GM12874 (cell line): ENCODE data around the gene CLDN24.

ENCODE experiments used
- TF ChIP-seq, protein P1 (sequence below): IDR thresholded peaks from 2 replicates; pipeline ENCODE4 v1.5.1; 2011; ENCODE audit warnings: low read depth, mild to moderate bottlenecking, control low read depth, low read length, moderate library complexity; ENCODE audit not compliant: insufficient read depth

CLDN24 gene

DNA sequence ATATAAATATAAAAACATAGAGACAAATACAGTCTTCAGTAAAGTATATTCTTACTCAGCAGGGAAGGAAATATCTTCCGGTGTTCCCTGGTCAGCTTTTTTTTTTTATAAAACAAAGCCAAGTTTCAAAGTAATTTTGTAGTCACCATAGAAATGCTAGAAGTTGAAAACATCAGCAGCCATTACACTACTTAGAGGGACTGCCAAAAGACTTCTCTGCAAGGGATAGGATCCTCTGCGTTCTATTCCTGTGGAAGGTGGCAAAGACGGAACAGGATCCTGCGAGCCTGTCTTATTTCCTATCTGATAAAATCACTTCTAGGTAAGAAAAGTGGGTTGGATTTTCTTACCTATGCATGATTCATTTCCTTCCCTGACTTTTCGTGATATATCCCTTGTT is 21.6 kb downstream of the CLDN24 start:
- TF ChIP-seq, protein P1, sequence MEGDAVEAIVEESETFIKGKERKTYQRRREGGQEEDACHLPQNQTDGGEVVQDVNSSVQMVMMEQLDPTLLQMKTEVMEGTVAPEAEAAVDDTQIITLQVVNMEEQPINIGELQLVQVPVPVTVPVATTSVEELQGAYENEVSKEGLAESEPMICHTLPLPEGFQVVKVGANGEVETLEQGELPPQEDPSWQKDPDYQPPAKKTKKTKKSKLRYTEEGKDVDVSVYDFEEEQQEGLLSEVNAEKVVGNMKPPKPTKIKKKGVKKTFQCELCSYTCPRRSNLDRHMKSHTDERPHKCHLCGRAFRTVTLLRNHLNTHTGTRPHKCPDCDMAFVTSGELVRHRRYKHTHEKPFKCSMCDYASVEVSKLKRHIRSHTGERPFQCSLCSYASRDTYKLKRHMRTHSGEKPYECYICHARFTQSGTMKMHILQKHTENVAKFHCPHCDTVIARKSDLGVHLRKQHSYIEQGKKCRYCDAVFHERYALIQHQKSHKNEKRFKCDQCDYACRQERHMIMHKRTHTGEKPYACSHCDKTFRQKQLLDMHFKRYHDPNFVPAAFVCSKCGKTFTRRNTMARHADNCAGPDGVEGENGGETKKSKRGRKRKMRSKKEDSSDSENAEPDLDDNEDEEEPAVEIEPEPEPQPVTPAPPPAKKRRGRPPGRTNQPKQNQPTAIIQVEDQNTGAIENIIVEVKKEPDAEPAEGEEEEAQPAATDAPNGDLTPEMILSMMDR, result no peak

DNA sequence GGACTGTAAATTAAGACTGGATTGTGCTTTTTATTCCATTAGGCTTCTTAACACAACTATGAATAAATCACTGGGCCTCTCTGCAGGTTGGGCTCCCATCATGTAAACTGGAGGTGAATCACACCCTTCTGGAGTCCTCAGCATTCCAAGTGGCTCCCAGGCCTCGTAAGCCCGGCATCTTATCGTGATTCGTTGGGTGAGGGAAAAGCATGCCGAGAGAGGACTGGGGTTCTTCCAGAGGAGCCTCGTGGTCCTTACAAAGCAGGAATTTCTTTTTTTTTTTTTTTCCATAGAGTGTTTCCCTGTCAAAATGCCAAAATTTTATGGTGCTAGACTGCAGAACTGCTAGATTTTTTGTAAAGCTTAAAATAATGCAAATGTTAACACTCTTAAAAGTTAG is 22.2 kb downstream of the CLDN24 start:
- TF ChIP-seq, protein P1, result no peak

DNA sequence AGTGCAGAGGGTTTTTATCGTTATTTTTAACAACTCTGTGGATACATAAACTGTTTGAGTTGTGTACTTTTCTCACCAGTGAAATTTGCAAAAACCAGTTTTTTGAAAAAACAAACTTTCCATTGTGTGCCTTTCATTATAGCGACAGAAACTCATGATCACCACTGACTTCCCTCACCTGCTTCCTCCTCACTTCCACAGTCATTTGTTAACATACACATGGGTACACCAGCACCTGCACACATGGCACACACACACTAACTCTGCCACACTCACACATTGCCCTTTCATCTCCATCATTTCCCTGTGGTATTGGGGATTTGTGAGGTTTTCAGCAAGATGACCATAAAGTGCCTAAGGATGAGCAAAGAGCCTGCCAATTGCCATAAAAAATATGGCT is 22.8 kb downstream of the CLDN24 start:
- TF ChIP-seq, protein P1, result no peak

DNA sequence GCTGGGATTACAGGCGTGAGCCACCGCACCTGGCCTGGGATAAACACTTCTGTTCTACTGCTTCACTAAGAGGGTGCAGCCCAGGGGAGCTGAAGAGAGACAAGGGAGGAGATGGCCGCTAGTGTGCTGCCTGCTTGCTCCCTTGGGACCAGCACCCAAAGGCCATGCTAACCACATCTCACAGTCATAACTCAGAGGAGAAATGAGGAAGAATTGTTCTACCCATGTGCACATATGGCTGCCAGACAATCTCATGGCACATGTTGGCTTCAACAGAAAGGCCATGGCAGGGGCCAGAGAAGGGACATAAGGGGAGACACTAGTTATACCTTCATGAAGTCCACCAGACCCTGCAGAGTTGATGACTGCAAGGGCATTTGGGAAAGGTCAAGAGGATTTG is 24.6 kb downstream of the CLDN24 start:
- TF ChIP-seq, protein P1, result no peak

DNA sequence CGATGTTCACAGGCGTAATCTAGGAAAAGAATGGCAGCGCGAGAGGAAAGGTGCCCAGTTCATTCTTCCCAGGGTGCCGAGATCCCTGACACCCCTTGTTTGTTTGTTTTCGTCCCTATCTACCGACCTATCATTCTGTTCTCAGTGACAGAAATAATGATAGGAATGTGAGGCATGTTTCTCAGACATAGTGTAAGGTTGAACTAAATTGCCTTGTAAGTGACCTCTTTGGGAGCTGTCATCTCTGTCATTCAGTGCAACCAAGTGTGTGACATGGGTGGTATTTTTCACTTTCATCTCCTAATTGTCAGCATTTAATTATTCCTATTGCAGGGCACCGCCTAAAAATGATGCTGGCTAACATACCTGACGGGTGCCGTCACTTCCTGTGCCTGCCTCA is 26.5 kb downstream of the CLDN24 start:
- TF ChIP-seq, protein P1, result no peak

DNA sequence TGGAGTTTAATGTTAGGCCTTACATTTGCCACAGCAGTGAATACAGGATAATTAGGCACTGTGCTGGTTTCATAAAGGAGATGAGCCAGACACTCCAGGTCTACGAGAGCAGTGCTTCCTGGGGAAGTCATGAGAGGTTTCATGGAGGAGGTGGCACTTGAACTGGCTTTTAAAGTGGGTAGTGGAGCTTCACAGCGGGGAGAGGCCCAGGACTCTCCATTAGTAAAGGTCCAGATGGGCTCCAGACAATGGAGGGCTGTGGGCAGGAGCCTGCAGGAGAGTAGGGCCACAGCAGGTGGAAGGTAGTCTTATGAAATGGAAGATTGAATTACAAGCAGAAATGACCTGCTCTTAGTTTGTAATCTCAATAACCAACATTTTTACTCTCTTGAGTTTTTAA is 31.2 kb downstream of the CLDN24 start:
- TF ChIP-seq, protein P1, result no peak

DNA sequence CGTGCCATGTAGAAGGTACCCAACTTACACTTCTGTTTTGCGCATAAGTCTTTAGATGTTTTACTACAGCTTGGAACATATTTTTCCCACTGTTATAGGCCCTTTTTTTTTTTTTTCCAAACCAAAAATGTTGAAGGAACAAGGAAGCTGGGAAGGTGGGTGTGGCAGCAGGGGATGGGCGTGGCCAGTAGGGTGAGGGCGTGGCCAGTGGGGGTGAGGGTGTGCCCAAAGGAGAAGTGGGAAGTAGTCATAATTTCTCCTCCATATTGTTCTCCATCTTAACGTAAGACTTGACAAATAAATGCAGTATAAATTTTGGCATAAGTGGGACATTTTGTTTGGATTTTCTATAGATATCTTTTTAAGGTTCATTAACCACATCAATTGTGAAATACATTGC is 32.5 kb downstream of the CLDN24 start:
- TF ChIP-seq, protein P1, result no peak

DNA sequence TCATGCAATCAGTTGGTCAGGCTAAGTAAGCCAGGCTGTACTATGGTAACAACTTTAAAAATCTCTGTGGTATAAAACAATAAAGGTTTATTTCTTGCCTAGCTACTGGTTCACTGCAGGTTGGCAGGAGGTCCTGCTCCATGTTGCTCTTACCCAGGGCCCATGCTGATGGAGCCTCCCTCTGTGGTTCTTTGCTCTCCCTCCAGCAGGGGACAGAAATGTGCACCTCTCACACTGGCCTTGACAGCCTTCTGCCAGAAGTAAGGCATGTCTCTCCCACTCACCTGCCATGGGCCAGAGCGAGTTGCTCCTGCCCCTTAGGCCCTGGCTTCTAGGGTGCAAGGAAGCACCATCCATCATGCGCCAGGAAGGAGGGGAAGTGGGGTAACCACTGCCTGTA is 33.3 kb downstream of the CLDN24 start:
- TF ChIP-seq, protein P1, result 0 out of 2 replicates have a peak, but pooled peaks have one; percentile 15
